Endothelial cell (in vitro differentiated cells): ENCODE data around the gene MAN1A1. TPM values are rescaled to one million over a fixed set of nuclear protein-coding genes. Genes with fewer than 3 reads are reported as not detected.

Source experiments
- DNase-seq: peaks from one replicate; pipeline ENCODE4 v3.0.0; 2021; ENCODE audit warnings: low spot score
- H3K27ac Mint-ChIP-seq: one replicate; pipeline ENCODE4 v1.8.0; 2021; ENCODE audit warnings: mixed read lengths, inconsistent platforms; ENCODE audit not compliant: unreplicated experiment
- H3K27me3 Mint-ChIP-seq: one replicate; pipeline ENCODE4 v1.8.0; 2021; ENCODE audit warnings: mild to moderate bottlenecking, moderate library complexity, mixed read lengths, inconsistent platforms; ENCODE audit not compliant: unreplicated experiment
- H3K36me3 Mint-ChIP-seq: one replicate; pipeline ENCODE4 v1.8.0; 2021; ENCODE audit warnings: mild to moderate bottlenecking, low read depth, mixed read lengths, inconsistent platforms; ENCODE audit not compliant: unreplicated experiment
- H3K4me1 Mint-ChIP-seq: one replicate; pipeline ENCODE4 v1.8.0; 2021; ENCODE audit warnings: mild to moderate bottlenecking, mixed read lengths, inconsistent platforms; ENCODE audit not compliant: unreplicated experiment
- H3K4me3 Mint-ChIP-seq: one replicate; pipeline ENCODE4 v1.8.0; 2021; ENCODE audit warnings: mild to moderate bottlenecking, mixed read lengths, inconsistent platforms; ENCODE audit not compliant: unreplicated experiment
- H3K9me3 Mint-ChIP-seq: one replicate; pipeline ENCODE4 v1.8.0; 2021; ENCODE audit warnings: mixed read lengths, inconsistent platforms; ENCODE audit not compliant: unreplicated experiment
- CTCF ChIP-seq: fragments of 200-600 bp; sonication (generic); IDR thresholded peaks from one replicate; pipeline ENCODE4 v1.5.0; 2021; ENCODE audit warnings: antibody characterized with exemption; ENCODE audit not compliant: unreplicated experiment
- total RNA-seq: library from RNA; stranded (reverse); fragmentation: NEBNext Ultra II Directional; extraction: Animal tissue kit (Norgen Biotek cat#: 25700); gene quantifications from one replicate; pipeline ENCODE4 v1.2.1, GENCODE V29; 2021; ENCODE audit not compliant: unreplicated experiment

Gene MAN1A1
- total RNA-seq, 1 donor from 2014 or later: 34.4 TPM

- TF ChIP-seq CTCF: no peak
- DNase-seq: no peak
- no peak overlapping the region for H3K27ac Mint-ChIP-seq
- no peaks in the 10 kb centered on the region for H3K9me3 Mint-ChIP-seq
- peaks cover 3% of the 10 kb centered on the region for H3K27me3 Mint-ChIP-seq
- H3K4me3 Mint-ChIP-seq: no peak overlapping the region
- H3K36me3 Mint-ChIP-seq: peaks cover 8% of the 10 kb centered on the region
- peaks cover 9% of the 10 kb centered on the region for H3K4me1 Mint-ChIP-seq
Observed at GRCh38 chr6:119323931-119324330, 25.6 kb downstream of the MAN1A1 start.

GRCh38 chr6:119323478-119323877 is 26.1 kb downstream of the MAN1A1 start:
- H3K4me3 Mint-ChIP-seq: no peak overlapping the region
- H3K27me3 Mint-ChIP-seq: peaks cover 3% of the 10 kb centered on the region
- H3K27ac Mint-ChIP-seq: no peak overlapping the region
- H3K9me3 Mint-ChIP-seq: no peaks in the 10 kb centered on the region
- H3K4me1 Mint-ChIP-seq: peaks cover 9% of the 10 kb centered on the region
- no peak for DNase-seq
- peaks cover 8% of the 10 kb centered on the region for H3K36me3 Mint-ChIP-seq
- no peak for TF ChIP-seq CTCF

- H3K27me3 Mint-ChIP-seq: peaks cover 3% of the 10 kb centered on the region
- no peak overlapping the region for H3K4me3 Mint-ChIP-seq
- no peak overlapping the region for H3K27ac Mint-ChIP-seq
- H3K4me1 Mint-ChIP-seq: peaks cover 9% of the 10 kb centered on the region
- H3K36me3 Mint-ChIP-seq: peaks cover 8% of the 10 kb centered on the region
- TF ChIP-seq CTCF: no peak
- no peak for DNase-seq
- no peaks in the 10 kb centered on the region for H3K9me3 Mint-ChIP-seq
Observed at GRCh38 chr6:119322715-119323350, 26.7 kb downstream of the MAN1A1 start.

GRCh38 chr6:119322034-119322433 is 27.5 kb downstream of the MAN1A1 start:
- Mint-ChIP-seq H3K27ac (no peak overlapping the region), H3K4me3 (no peak overlapping the region), H3K36me3 (peaks cover 8% of the 10 kb centered on the region), H3K27me3 (peaks cover 3% of the 10 kb centered on the region), H3K9me3 (no peaks in the 10 kb centered on the region), H3K4me1 (peaks cover 9% of the 10 kb centered on the region)
- no peak for DNase-seq
- no peak for TF ChIP-seq CTCF

- DNase-seq: no peak
- Mint-ChIP-seq H3K27me3 (peaks cover 1% of the 10 kb centered on the region), H3K27ac (no peak overlapping the region), H3K9me3 (no peaks in the 10 kb centered on the region), H3K36me3 (no peaks in the 10 kb centered on the region), H3K4me3 (no peak overlapping the region), H3K4me1 (peaks cover 12% of the 10 kb centered on the region)
- TF ChIP-seq CTCF: no peak
Observed at GRCh38 chr6:119319694-119320093, 29.9 kb downstream of the MAN1A1 start.
